ENCODE results near the gene SLC44A5.

- TF ChIP-seq ESRRA (IDR thresholded peaks at IDR 0.05; ENCODE audit: borderline replicate concordance, low read length) (no peak), EP300 (IDR thresholded peaks at IDR 0.05) (no peak), SREBF2 (IDR thresholded peaks at IDR 0.05) (no peak), TP53 (CRISPR knock-in tag; IDR thresholded peaks at IDR 0.05) (no peak)
- TF ChIP-seq, protein P1, sequence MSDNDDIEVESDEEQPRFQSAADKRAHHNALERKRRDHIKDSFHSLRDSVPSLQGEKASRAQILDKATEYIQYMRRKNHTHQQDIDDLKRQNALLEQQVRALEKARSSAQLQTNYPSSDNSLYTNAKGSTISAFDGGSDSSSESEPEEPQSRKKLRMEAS (IDR thresholded peaks at IDR 0.05), result no peak
These were observed 334.5 kb downstream of the SLC44A5 start for GRCh38 chr1:75276385-75276784.
